GM18907 (cell line): ENCODE measurements around the gene HTT.

Experiments
- ATAC-seq: cut with Tn5 transposase; IDR thresholded peaks from one replicate; pipeline ENCODE4 v1.9.1; 2021; ENCODE audit warnings: mild to moderate bottlenecking, moderate library complexity; ENCODE audit not compliant: unreplicated experiment

The HTT gene

DNA sequence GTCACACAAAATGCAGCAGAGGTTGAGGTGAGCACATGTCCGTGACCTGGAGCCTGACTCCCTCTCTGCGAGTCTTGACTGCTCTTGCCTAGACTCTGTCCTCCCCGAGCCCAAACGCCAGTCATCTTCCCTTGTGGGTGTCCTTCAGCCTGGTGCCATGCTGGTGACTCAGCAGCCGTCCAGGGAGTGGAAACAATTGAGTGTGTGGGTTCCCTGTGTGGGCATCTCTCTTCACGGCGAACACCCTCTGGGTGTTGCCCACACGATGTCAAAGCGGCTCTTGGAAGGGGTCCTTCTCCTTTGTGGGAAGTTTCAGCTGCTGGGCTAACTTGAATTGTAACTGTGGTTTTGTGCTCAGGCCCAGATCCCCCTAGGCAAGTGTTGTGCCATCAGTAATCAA, 157.0 kb downstream of the HTT start:
- ATAC-seq = no peak

DNA sequence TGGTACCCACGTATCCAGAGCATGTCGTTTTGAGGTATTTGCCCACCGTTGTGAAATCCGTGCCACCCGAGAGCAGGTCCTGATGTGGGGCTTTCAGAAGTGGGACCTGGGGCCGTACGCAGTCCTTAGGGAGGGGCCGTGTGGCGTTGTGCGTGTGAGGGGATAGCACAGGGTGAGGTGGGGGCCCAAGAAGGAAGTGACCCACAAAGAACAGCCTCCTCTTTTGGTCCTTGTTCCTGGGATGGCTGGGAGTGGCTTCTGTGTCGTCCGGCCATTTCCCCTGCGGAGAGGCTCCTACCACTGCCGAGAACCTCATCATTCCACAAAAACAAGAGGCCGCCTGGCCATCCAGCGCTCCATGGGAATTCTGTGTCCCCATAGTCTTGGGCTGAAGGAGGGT, 157.5 kb downstream of the HTT start:
- no peak for ATAC-seq

DNA sequence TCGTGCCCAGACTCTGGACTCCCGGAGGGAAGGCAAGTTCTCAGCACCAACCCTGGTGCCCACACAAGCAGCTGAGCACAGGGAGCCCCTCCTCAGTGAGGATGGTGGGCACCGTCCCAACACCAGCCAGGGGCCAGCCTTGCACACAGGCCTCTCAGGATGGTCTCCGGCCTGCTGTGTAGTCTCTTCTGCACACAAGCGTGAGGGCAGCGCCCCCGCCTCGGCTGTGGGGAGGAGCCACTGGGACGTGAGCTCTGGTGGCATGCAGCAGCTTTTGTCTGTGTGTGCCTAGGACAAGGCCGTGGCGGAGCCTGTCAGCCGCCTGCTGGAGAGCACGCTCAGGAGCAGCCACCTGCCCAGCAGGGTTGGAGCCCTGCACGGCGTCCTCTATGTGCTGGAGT, 158.4 kb downstream of the HTT start:
- no peak for ATAC-seq

DNA sequence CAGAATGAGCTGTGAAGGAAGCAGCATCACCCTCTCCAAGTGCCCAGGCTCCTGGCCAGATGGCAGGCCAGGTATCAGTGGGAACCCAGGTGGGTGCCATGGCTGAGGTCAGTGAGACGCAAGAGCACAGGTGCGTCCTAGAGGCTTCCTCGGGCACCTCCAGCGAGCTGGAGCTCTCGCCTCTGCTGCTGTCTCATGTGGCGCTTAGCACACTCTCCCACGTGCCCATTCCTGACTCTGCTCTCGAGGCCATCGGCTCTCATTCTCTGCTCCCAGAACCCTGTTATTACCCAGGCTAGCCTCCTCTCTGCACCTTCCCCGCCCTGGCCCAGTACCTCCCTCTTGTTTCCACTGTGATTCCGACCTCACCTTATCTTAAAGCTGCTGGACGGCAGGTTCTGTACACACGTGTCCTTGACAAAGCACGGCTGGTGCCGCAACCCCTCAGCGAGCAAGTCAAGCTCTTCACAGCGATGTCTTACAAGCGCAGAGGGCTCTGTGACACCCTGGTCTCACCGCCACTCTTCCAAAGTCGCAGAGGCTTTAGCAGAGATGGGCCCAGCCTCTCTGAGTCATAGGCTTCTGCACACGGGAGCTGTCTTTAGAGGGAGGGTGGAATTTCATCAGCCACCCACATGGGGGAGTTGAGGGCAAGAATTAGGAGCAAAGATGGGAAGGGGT, 159.1 kb downstream of the HTT start:
- ATAC-seq = no peak

DNA sequence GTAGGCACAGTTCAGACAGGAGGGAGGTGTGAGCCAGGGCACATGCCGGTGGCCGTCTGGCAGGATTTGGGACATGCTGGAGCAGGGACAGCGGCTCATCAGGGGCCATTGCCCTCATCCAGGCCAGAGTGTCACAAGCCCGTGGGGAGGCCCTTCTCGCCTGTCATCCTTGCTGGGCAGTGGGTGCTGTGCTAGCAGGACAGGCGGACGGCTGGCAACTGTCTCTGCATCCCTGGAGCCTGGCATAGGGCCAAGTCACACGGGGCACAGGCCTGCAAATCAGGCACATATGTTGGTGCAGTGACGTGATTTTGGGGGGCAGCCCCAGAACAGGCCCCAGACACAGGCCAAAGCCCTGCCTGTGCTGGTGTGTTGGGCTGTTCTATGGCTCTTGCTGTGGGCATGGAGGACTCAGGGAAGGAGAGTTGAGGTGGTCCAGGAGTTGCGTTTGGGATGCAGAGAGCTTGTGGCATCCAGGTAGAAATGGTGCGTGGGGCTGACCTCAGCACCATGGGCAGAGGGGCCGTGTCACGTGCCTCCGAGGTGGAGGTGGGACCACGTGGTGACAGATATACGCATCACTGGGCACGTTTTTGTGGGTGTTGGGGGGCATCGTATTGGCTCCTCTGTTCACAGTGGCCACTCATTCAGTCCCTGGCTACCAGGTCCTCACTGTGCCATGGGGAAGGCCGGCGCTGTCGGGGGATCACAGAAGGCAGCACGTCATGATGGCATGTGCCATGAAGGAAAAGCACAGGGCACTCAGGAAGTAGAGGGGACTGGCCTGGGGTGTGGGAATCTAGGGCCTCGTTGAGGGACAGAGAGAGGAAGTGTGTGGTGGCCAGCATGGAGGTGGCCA, 159.9 kb downstream of the HTT start:
- no peak for ATAC-seq

DNA sequence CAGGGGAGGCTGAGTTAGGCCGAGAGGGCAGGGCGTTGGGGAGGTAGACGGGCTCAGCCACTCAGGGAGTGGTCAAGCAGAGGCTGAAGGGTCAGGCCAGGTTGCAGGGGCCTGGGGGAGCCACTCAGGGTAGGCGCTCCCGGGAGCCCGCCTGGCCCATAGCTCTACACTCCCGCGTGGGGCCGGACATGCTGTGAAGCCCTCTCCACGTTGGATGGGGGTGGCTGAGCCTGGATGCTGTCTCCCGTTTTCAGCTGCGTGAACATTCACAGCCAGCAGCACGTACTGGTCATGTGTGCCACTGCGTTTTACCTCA, 160.5 kb downstream of the HTT start:
- ATAC-seq = no peak

DNA sequence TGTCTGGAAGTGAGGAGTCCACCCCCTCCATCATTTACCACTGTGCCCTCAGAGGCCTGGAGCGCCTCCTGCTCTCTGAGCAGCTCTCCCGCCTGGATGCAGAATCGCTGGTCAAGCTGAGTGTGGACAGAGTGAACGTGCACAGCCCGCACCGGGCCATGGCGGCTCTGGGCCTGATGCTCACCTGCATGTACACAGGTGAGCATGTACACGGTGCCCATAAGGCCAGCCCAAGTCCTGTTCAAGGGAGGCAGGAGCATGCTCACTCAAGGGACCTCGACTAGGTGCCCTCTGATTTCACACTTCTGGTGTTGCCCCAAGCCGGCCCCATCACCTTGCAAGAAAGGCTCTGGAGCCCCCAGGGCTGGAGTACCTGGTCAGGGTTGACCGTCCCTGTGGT, 161.1 kb downstream of the HTT start:
- no peak for ATAC-seq

DNA sequence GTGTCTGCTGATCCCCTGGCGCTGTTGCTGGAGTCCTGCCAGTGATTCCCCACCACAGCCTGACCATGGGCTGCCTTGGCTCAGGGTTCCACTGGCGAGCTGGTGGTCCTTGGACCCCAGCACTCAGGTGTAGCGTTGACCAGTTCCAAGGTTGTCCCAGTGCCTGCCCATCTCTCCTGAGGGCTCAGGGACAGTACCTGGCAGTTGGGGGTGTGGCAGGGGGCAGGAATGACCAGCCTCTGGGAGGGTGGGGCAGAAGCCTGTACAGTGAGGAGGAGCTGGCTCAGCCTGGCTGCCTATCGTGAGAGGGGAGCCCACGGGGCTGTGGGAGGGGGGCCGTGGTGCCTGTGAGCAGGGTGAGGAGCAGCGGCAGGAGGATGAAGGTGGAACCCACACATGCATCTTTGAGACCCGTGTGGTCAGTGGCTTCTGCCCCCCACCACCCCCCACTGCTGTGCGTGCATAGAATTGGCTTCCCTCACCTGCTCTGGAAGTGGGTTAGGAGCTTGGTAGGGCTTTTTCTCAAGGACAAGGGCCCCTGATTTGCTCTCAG, 161.9 kb downstream of the HTT start:
- ATAC-seq = no peak

DNA sequence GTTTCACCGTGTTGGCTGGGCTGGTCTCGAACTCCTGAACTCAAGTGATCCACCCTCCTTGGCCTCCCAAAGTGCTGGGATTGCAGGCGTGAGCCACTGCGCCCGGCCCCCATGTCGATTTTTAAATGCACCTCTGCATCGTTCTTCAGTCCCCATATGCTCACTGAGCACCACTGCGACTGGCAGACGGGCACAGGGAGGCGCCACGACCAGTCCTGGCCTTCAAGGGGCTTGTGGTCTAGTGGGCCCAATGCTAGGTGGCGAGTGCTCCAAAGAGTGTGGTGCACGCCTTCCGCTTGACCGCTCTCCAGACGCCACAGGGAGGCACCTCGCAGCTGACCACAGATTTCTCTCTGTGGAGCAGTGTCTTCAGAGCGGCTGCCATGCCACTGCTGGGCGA, 162.8 kb downstream of the HTT start:
- no peak for ATAC-seq

DNA sequence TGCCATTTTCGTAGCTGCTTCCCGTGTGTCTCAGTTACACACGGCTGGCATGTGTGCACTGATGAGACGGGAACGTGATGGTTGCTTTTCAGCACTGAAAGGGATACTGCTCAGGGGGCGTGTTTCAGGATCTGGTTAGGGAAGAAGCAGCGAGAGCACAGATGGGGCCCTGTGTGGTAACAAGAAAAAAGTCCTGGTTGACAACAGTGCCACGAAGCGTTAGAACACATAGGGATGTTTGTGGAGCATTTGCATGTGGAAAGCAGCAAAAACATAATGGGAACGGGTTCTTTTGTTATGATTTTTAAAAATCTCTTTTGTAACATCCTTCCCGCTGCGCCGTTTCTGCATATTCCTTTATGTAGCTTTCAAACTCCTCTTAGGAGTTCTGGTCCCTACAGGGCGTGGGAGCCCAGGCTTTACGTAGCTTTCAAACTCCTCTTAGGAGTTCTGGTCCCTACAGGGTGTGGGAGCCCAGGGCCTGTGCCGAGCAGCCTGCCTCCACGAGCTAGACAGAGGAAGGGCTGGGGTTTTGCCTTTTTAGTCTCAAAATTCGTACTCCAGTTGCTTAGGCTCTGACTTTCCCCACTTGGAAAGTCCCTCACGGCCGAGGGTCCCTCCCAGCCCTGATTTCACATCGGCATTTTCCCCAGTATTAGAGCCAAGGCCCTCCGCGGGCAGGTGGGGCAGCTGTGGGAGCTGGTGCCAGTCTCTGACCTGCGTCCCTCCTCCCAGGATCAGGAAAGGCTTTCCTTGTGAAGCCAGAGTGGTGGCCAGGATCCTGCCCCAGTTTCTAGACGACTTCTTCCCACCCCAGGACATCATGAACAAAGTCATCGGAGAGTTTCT, 163.5 kb downstream of the HTT start:
- ATAC-seq = no peak

DNA sequence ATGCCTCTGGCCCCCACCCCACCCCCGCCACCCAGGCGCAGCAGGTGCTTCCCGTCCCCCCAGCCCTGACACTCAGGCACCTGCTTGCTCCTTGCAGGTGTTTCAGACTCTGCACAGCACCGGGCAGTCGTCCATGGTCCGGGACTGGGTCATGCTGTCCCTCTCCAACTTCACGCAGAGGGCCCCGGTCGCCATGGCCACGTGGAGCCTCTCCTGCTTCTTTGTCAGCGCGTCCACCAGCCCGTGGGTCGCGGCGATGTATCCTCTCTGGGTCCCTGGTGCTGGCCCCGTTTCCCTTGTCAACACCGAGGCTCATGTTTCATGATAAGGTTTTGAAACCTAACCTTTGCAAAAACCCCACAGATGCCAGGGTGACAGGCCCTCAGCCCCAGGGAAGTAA, 164.2 kb downstream of the HTT start:
- ATAC-seq = no peak

DNA sequence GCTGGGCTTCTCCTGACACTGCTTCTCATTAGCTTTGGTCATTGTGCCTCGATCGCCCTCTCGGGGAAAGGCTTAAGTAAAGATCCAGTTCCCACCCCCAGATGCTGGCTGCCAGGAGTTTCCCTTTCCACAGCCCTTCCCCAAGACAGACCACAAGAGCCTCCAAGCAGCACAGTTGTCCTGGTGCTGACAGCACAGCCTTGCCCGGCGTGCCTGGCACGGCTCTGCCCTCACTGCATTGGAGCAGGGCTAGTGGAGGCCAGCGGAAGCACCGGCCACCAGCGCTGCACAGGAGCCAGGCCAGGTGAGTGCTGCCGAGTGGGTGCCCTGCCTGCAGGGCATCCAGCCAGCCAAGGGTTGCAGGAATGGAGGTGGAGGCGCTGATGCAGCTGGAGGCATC, 164.8 kb downstream of the HTT start:
- no peak for ATAC-seq

DNA sequence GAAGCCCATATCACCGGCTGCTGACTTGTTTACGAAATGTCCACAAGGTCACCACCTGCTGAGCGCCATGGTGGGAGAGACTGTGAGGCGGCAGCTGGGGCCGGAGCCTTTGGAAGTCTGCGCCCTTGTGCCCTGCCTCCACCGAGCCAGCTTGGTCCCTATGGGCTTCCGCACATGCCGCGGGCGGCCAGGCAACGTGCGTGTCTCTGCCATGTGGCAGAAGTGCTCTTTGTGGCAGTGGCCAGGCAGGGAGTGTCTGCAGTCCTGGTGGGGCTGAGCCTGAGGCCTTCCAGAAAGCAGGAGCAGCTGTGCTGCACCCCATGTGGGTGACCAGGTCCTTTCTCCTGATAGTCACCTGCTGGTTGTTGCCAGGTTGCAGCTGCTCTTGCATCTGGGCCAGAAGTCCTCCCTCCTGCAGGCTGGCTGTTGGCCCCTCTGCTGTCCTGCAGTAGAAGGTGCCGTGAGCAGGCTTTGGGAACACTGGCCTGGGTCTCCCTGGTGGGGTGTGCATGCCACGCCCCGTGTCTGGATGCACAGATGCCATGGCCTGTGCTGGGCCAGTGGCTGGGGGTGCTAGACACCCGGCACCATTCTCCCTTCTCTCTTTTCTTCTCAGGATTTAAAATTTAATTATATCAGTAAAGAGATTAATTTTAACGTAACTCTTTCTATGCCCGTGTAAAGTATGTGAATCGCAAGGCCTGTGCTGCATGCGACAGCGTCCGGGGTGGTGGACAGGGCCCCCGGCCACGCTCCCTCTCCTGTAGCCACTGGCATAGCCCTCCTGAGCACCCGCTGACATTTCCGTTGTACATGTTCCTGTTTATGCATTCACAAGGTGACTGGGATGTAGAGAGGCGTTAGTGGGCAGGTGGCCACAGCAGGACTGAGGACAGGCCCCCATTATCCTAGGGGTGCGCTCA, 165.8 kb downstream of the HTT start:
- no peak for ATAC-seq

DNA sequence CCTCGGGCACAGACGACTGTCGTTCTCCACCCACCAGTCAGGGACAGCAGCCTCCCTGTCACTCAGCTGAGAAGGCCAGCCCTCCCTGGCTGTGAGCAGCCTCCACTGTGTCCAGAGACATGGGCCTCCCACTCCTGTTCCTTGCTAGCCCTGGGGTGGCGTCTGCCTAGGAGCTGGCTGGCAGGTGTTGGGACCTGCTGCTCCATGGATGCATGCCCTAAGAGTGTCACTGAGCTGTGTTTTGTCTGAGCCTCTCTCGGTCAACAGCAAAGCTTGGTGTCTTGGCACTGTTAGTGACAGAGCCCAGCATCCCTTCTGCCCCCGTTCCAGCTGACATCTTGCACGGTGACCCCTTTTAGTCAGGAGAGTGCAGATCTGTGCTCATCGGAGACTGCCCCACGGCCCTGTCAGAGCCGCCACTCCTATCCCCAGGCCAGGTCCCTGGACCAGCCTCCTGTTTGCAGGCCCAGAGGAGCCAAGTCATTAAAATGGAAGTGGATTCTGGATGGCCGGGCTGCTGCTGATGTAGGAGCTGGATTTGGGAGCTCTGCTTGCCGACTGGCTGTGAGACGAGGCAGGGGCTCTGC, 166.5 kb downstream of the HTT start:
- no peak for ATAC-seq

DNA sequence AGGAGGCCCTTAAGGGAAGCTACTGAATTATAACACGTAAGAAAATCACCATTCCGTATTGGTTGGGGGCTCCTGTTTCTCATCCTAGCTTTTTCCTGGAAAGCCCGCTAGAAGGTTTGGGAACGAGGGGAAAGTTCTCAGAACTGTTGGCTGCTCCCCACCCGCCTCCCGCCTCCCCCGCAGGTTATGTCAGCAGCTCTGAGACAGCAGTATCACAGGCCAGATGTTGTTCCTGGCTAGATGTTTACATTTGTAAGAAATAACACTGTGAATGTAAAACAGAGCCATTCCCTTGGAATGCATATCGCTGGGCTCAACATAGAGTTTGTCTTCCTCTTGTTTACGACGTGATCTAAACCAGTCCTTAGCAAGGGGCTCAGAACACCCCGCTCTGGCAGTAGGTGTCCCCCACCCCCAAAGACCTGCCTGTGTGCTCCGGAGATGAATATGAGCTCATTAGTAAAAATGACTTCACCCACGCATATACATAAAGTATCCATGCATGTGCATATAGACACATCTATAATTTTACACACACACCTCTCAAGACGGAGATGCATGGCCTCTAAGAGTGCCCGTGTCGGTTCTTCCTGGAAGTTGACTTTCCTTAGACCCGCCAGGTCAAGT, 167.5 kb downstream of the HTT start:
- no peak for ATAC-seq

DNA sequence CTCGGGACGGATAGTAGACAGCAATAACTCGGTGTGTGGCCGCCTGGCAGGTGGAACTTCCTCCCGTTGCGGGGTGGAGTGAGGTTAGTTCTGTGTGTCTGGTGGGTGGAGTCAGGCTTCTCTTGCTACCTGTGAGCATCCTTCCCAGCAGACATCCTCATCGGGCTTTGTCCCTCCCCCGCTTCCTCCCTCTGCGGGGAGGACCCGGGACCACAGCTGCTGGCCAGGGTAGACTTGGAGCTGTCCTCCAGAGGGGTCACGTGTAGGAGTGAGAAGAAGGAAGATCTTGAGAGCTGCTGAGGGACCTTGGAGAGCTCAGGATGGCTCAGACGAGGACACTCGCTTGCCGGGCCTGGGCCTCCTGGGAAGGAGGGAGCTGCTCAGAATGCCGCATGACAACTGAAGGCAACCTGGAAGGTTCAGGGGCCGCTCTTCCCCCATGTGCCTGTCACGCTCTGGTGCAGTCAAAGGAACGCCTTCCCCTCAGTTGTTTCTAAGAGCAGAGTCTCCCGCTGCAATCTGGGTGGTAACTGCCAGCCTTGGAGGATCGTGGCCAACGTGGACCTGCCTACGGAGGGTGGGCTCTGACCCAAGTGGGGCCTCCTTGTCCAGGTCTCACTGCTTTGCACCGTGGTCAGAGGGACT, 168.8 kb downstream of the HTT start:
- ATAC-seq = no peak

DNA sequence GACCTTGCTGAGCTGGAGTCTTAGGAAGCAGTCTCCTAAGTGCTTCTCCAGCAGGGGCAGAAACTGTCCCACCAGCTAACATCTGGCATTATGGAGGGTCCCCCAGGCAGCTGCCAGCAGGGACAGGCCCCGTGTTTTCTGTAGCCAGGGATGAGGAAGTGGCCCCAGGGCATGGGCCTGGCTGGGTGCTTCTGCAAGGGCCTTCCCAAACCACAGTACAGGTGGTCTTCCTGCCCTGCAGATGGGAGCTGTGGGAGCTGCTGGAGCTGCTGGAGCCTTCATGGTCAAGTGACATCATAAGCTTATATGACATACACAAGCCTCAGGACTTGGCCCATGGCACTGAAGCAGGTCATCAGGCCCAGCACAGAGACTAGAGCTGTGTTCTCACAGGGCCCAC, 169.5 kb downstream of the HTT start:
- ATAC-seq = no peak

DNA sequence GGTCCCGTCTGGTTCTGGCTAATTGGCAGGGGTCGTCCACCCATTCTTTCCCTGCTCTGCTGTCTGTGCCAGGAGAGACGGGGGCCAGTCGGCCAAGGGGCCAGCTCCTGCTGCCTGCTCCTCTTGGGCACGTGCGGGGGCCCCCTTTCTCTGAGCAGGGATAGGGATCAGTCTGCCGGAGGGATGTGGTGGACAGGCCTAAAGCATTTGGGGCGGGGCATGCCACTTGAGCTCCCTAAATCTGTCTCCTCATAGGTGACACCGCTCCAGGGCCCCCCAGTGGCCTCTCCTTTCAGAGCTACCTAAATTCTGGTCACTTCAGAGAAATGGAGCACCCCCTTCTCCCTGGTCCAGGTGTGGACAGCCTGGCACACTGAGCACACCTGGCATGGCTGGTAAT, 170.3 kb downstream of the HTT start:
- ATAC-seq = no peak

DNA sequence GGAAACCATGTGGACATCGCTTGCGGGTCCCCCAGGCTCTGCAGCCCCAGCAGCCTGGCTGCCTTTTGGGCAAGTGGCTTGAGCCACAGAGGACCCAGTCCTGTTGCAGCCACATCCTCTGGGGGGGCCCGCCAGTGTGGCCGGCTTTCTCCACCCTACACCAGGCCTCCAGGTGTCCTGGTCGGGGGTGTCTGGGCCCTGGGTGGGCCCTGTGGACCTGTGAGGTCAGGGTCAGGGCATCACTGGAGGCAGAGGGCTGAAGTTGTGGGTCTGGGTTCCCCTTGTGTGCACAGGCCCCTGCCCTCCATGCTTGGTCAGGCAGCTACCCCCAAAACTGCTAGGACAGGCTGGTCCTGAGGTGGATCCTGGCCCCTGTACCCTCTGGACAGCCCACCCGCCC, 171.2 kb downstream of the HTT start:
- no peak for ATAC-seq
